ENCODE data around the gene DNAJC1. TPM values are rescaled to one million over a fixed set of nuclear protein-coding genes. Genes with fewer than 3 reads are reported as not detected.

Gene DNAJC1
- total RNA-seq, 1 donor from 2014 or later: 40.4 TPM

GRCh38 chr10:21961847-21962246 is 41.7 kb downstream of the DNAJC1 start:
- no peak for DNase-seq (ENCODE audit: low spot score)

GRCh38 chr10:21959998-21960397 is 43.5 kb downstream of the DNAJC1 start:
- no peak for DNase-seq (ENCODE audit: low spot score)

DNA sequence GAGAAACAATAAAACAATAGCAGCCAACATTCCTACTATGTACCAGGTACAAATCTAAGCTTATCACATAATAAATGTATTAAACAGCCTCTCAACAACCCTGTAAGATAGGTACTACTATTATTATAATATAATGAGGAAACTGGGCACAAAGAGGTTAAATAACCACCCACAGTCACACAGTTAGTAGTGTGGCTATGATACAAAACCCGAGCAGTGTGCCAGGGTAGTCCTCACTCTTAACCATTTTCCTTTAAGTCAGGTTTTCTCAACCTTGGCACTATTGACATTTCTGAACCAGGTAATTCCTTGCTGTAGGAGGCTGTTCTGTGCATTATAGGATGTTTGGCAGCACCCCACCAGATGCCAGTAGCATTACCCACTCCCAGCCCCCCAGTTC is 48.8 kb downstream of the DNAJC1 start:
- DNase-seq (ENCODE audit: low spot score): no peak

DNA sequence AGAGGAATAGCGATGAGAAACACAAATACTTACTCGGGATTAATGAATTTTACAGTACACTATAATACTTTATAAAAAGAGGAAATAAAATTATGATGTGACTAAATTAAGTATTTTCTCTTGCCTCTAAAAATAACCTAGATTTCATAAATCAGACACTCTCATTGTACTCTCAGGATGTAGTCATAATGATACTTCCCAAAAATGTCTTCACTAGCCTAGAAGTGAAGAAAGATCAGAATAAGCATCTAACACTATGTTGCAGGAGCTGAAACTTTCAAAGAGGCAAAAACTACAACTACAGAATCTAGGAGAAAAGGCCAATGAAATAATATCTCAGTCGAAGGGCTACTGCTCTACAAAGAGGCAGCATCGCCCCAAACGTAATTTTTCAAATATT is 49.4 kb downstream of the DNAJC1 start:
- no peak for DNase-seq (ENCODE audit: low spot score)

GRCh38 chr10:21953585-21954057 is 49.9 kb downstream of the DNAJC1 start:
- no peak for DNase-seq (ENCODE audit: low spot score)

DNA sequence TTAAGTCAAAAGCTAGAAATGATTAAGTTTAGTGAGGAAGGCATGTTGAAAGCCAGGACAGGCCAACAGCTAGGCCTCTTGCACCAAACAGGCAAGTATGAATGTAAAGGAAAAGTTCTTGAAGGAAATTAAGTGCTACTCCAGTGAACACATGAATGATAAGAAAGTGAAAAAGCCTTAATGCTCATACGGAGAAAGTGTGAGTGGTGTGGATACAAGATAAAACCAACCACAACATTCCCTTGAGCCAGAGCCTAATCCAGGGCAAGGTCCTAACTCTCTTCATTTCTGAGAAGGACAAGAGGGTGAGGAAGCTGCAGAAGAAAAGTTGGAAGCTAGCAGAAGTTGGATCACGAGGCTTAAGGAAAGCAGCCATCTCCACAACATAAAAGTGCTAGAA is 53.0 kb downstream of the DNAJC1 start:
- no peak for DNase-seq (ENCODE audit: low spot score)

DNA sequence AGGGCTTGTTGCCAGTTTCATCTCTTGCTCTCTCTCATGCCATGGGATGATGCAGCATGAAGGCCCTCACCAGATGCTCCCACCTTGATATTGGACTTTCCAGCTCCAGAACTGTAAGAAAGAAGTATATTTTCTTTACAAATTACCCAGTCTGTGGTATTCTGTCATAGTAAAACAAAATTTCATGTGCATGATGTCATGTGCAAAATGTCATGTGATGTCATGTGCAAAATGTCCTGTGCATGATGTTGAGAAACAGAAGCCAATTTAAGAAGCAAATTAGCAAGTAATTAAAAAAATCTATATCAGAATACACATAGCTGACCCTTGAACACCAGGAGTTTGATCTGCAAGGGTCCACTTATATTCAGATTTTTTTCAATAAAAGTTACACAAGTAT is 56.6 kb downstream of the DNAJC1 start:
- no peak for DNase-seq (ENCODE audit: low spot score)

DNA sequence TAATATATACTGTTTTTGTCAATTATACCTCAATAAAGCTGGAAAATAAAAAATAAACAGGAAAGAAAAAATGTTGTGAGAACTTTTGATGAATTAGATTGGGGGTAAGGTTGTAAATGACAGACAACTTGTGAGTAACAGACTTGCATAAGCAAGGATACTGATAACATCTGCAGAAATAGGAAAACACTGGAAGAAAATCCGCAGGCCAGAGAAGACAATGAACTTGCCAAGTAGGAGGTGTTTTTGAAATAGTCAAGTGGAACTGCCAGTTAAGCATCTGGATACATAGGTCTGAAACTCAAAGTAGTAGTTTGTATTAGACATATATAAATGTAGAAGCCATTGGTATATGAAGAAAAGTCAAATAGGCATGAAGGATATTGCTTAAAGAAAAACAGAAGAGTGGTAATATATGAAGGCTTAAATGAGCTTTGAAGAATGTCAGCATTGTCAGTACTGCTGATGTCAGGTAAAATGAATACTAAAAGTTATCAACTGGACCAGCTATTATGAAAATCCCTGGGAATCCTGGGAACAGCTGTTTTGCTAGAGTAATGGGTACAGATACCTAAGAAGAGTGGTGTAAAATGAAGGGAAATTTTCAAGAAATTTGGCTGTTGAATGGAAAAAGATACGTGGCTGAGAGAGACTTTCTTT is 58.7 kb downstream of the DNAJC1 start:
- no peak for DNase-seq (ENCODE audit: low spot score)

DNA sequence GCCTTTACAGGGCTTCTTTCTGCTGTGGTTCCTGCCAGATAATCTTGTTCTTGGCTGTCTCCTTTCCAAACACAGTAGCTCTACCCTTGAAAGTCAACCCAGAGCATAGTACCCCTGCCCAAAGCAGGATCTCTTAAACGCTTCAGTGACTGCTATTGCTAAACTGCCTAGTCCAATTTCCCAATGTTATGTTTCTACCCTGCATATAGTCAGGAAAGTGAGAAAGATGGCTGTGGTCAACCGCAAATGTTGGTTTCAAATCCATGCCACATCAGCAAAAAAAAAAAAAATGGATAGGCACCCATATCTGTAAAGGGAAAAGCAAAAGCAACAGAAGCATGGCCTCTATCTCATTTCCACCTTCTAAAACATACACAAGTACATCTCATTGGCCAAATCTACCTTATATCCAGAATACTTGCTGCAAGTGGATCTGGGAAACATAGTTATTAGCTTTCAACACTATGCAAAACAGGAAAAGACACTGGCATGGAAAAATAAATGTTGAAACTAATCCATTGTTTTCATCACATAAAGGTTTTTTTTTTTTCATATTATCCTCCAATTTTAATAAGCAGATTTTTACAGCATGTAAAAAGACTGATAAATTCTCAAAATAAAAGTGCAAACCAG is 59.8 kb downstream of the DNAJC1 start:
- DNase-seq (ENCODE audit: low spot score): no peak

- no peak for DNase-seq (ENCODE audit: low spot score)
Observed at GRCh38 chr10:21935439-21936023, 68.0 kb downstream of the DNAJC1 start.

GRCh38 chr10:21934307-21934706 is 69.2 kb downstream of the DNAJC1 start:
- DNase-seq (ENCODE audit: low spot score): no peak

GRCh38 chr10:21929070-21929469 is 74.5 kb downstream of the DNAJC1 start:
- DNase-seq (ENCODE audit: low spot score): no peak

DNA sequence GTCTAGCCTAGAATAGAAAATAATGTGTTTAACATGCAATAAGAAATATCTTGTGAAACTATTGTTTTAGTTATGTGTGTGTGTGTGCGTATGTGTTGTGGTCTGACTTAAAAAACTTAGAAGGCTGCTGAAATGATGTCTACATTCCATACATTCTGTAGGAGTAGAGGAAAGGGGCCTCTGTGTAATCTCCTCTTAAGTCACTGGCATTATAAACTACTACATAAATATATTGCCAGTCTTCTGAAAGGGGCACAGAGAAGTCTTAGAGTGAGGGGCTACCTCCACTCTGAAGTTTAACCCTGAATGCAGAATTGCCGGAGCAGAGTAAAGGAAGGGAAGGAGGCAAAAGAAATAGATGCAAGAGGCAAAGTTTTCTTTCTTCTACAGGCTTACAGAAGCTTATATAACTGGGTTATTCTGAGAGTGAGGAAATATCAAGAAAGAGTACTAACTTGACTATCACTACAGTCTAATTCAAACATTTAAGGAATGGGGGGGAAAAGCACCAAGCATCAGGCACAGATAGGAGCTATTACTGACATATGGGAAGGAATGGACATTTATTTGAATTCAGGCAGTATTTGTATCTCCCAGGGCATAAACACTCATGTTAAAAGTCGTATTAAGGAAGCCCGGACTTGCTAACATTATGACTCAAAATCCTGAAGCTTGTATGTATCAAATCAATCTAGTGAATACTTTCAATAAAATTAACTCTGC is 75.7 kb downstream of the DNAJC1 start:
- no peak for DNase-seq (ENCODE audit: low spot score)

DNA sequence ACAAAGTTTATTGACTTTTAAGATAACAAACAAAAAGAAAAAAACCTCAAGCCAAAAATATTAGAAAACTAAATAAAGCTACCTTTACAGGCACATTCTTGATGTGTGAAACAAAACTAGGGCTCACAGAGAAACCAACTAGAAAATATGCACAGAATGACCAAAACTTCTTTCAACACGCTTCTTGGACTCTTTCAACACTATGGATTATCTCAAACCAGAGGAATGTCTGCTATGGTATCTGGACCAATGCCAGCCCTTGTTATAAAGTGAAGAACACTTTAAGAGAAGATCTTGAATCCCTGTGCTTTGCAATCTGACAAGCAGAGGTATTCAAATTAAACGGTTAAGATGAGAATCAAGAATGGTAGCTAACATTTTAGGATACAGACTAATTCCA is 76.6 kb downstream of the DNAJC1 start:
- no peak for DNase-seq (ENCODE audit: low spot score)

- no peak for DNase-seq (ENCODE audit: low spot score)
Observed at GRCh38 chr10:21926358-21926925, 77.1 kb downstream of the DNAJC1 start.

GRCh38 chr10:21925851-21926250 is 77.7 kb downstream of the DNAJC1 start:
- DNase-seq (ENCODE audit: low spot score): no peak

GRCh38 chr10:21924511-21924910 is 79.0 kb downstream of the DNAJC1 start:
- no peak for DNase-seq (ENCODE audit: low spot score)

DNA sequence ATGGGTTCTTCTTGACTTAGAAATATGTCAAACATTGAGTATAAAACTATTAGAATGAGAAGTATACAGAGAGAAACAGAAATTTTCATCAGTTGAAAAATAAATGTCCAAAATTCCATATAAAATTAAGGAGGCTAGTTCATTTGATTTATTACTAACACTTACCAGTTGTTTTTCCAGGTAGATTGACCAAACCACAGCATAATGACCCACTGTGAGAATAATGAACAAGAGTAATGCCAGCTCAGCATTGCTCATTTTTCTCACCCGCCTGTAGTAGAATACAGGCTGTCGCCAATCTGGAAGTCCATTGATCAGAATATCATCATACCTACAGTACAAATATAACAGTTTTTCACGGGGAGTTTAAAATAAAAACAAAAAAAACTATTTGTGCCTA is 82.9 kb downstream of the DNAJC1 start:
- DNase-seq (ENCODE audit: low spot score): no peak

- no peak for DNase-seq (ENCODE audit: low spot score)
Observed at GRCh38 chr10:21919906-21920305, 83.6 kb downstream of the DNAJC1 start.

DNA sequence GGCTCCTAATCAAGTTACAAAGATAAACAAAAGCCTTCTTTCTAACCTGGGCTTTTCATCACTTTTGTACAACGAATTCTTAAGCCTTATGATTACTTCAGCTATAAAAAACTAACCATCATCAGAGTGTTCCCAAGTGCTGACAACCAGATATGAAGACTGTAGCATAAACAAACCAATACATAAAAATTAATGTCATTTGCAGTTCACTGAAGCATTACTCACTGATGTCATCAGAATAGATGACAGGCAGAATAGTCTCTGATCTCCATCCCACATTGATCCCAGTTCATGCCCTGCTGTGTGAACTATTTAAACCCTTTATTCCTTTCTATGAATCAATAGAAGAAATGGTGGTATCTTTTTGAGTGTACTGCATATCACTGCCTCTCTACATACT is 84.4 kb downstream of the DNAJC1 start:
- DNase-seq (ENCODE audit: low spot score): no peak

DNA sequence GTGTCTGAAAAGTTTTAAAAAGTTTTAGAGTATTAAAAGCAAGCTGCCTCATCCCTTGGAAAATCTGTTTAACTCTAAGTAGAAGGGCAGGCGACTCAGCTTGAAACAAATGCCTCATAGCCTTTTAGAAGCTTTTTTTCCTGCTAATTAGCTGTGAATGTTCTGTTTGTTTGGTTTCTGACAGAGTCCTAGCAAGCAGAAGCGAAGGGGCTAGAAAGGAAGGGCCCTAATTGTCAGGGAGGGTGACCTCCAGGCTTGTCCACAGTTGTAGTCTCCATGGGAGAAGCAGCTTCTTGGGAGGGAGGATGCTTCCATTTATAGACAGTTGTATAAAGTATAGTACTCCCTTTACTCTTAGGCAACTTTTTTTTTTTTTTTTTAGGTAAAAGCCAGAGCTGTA is 90.9 kb downstream of the DNAJC1 start:
- no peak for DNase-seq (ENCODE audit: low spot score)

DNA sequence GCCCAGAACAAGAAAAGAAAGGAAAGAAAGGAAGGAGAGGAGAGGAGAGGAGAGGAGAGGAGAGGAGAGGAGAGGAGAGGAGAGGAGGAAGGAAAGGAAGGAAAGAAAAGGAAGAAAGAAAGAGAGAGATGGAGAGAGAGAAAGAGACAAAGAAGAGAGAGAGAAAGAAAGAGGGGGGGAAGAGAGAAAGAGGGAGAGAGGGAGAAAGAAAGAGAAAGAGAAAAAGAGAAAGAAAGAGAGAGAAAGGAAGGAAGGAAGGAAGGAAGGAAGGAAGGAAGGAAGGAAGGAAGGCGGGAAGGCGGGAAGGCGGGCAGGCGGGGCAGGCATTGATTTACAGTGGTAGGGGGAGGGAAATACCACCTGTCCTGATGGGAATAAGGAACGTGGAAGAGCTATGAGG is 92.7 kb downstream of the DNAJC1 start:
- no peak for DNase-seq (ENCODE audit: low spot score)
